Activated CD8-positive, alpha-beta memory T cell treated with anti-CD3 and anti-CD28 coated beads, Interleukin-2, amount 10 ng/mL, durations not matched to agents 7 days and 5 days (primary cell): ENCODE data around the gene HNRNPA2B1. TPM values are rescaled to one million over a fixed set of nuclear protein-coding genes. Genes with fewer than 3 reads are reported as not detected.
"Not testable (repeated sequence)": the region's sequence is repeated elsewhere in the genome, so short reads cannot be mapped to it uniquely, and the experiment has no call there.

Source experiments
- ATAC-seq: fragments of 150-1000 bp; cut with Tn5 transposase; one replicate; pipeline ENCODE4 v1.10.0; 2021; ENCODE audit warnings: moderate library complexity
- CTCF ChIA-PET: fragments of 350-600 bp; sonication (Branson Sonifier 250); formaldehyde crosslinking; loops from one replicate; lab custom pipeline; 2021; ENCODE audit warnings: antibody characterized with exemption; lab: Charles Lee
- DNase-seq: peaks from one replicate; pipeline ENCODE4 v3.0.0-alpha.2; 2020
- H3K27ac Mint-ChIP-seq: one replicate; pipeline ENCODE4 v1.8.0; 2021; ENCODE audit warnings: mild to moderate bottlenecking, mixed read lengths
- H3K27me3 Mint-ChIP-seq: one replicate; pipeline ENCODE4 v1.8.0; 2021; ENCODE audit warnings: mixed read lengths
- H3K36me3 Mint-ChIP-seq: one replicate; pipeline ENCODE4 v1.8.0; 2021; ENCODE audit warnings: mild to moderate bottlenecking, mixed read lengths
- H3K4me1 Mint-ChIP-seq: one replicate; pipeline ENCODE4 v1.8.0; 2021; ENCODE audit warnings: mixed read lengths
- H3K4me3 Mint-ChIP-seq: one replicate; pipeline ENCODE4 v1.8.0; 2021; ENCODE audit warnings: mild to moderate bottlenecking, moderate library complexity, mixed read lengths
- H3K9me3 Mint-ChIP-seq: one replicate; pipeline ENCODE4 v1.8.0; 2022; ENCODE audit warnings: low read depth, mixed read lengths
- total RNA-seq, 2 experiments: library from RNA; stranded (reverse); gene quantifications; one replicate each; pipeline ENCODE4 v1.2.3, GENCODE V29; 2021

The HNRNPA2B1 gene
- total RNA-seq, 2 experiments from 2014 or later = 768 to 857 TPM

GRCh38 chr7:26186364-26187311, 13.9 kb downstream of the HNRNPA2B1 start:
- CTCF ChIA-PET = interaction anchor here (0.8 to 3.0 kb wide), 8 partner anchors 9 to 183 kb away, joined by 3 to 22 read pairs (median 5); no protein-coding TSS in a partner anchor
- H3K36me3 Mint-ChIP-seq = peaks cover 70% of the 10 kb centered on the region
- ATAC-seq = no peak

GRCh38 chr7:26185844-26186180, 14.7 kb downstream of the HNRNPA2B1 start:
- Mint-ChIP-seq H3K27me3 (no peaks in the 10 kb centered on the region), H3K27ac (peak overlapping the region; percentile 82), H3K4me1 (peaks cover 61% of the 10 kb centered on the region), H3K36me3 (peaks cover 63% of the 10 kb centered on the region), H3K9me3 (no peaks in the 10 kb centered on the region), H3K4me3 (no peak overlapping the region)
- CTCF ChIA-PET = interaction anchor here (1.0 to 1.3 kb wide), 2 partner anchors 9 to 28 kb away, joined by 3 to 4 read pairs; no protein-coding TSS in a partner anchor
- ATAC-seq = peak; percentile 4
- no peak for DNase-seq

More at GRCh38 chr7:26186364-26187311, 13.9 kb downstream of the HNRNPA2B1 start:
- H3K9me3 Mint-ChIP-seq = no peaks in the 10 kb centered on the region
- no peaks in the 10 kb centered on the region for H3K27me3 Mint-ChIP-seq
- H3K4me3 Mint-ChIP-seq = no peak overlapping the region
- no peak for DNase-seq
- H3K4me1 Mint-ChIP-seq = peaks cover 66% of the 10 kb centered on the region
- H3K27ac Mint-ChIP-seq = peak overlapping the region; percentile 81

DNA sequence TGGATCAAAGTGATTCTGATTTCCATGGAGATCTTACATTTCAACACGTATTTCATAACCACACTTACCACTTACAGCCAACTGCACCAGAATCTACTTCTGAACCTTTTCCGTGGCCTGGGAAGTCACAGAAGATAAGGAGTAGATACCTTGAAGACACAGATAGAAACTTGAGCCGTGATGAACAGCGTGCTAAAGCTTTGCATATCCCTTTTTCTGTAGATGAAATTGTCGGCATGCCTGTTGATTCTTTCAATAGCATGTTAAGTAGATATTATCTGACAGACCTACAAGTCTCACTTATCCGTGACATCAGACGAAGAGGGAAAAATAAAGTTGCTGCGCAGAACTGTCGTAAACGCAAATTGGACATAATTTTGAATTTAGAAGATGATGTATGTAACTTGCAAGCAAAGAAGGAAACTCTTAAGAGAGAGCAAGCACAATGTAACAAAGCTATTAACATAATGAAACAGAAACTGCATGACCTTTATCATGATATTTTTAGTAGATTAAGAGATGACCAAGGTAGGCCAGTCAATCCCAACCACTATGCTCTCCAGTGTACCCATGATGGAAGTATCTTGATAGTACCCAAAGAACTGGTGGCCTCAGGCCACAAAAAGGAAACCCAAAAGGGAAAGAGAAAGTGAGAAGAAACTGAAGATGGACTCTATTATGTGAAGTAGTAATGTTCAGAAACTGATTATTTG, 15.3 kb downstream of the HNRNPA2B1 start:
- Mint-ChIP-seq H3K9me3 (no peaks in the 10 kb centered on the region), H3K4me1 (peaks cover 55% of the 10 kb centered on the region), H3K27ac (peak overlapping the region; percentile 82), H3K4me3 (no peak overlapping the region), H3K36me3 (peaks cover 58% of the 10 kb centered on the region), H3K27me3 (no peaks in the 10 kb centered on the region)
- ATAC-seq = peak; percentile 40
- no peak for DNase-seq
- CTCF ChIA-PET = interaction anchor here (0.7 to 1.3 kb wide), 3 partner anchors 9 to 107 kb away, joined by 3 to 4 read pairs (median 3); no protein-coding TSS in a partner anchor

DNA sequence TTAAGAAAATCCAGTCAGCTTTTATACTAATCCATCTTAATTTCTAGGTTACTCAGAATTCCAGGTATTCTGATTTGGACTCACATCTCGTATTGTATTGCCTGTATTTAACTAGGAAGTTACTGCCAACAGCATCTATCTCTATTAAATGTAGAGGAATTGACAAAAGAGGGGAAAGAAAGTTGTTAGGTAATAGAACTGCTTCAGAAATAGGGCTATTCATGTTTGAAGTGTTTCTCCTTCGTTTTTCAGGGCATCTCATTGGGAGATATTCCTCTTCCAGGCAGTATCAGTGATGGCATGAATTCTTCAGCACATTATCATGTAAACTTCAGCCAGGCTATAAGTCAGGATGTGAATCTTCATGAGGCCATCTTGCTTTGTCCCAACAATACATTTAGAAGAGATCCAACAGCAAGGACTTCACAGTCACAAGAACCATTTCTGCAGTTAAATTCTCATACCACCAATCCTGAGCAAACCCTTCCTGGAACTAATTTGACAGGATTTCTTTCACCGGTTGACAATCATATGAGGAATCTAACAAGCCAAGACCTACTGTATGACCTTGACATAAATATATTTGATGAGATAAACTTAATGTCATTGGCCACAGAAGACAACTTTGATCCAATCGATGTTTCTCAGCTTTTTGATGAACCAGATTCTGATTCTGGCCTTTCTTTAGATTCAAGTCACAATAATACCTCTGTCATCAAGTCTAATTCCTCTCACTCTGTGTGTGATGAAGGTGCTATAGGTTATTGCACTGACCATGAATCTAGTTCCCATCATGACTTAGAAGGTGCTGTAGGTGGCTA, 16.1 kb downstream of the HNRNPA2B1 start:
- H3K36me3 Mint-ChIP-seq = peaks cover 53% of the 10 kb centered on the region

GRCh38 chr7:26183545-26184280, 16.8 kb downstream of the HNRNPA2B1 start:
- no peak overlapping the region for H3K4me3 Mint-ChIP-seq
- CTCF ChIA-PET = interaction anchor here (1.1 to 1.5 kb wide), 3 partner anchors 9 to 101 kb away, joined by 3 read pairs; no protein-coding TSS in a partner anchor
- H3K27me3 Mint-ChIP-seq = no peaks in the 10 kb centered on the region
- H3K27ac Mint-ChIP-seq = peak overlapping the region; percentile 82
- DNase-seq (no peak), ATAC-seq (no peak)
- peaks cover 46% of the 10 kb centered on the region for H3K4me1 Mint-ChIP-seq
- no peaks in the 10 kb centered on the region for H3K9me3 Mint-ChIP-seq
- peaks cover 47% of the 10 kb centered on the region for H3K36me3 Mint-ChIP-seq

More for the DNA sequence above, 16.1 kb downstream of the HNRNPA2B1 start:
- CTCF ChIA-PET = interaction anchor here (0.7 to 1.5 kb wide), 5 partner anchors 8 to 106 kb away, joined by 3 to 4 read pairs (median 3); no protein-coding TSS in a partner anchor
- not testable (repeated sequence) for DNase-seq, H3K27me3 Mint-ChIP-seq, ATAC-seq, H3K9me3 Mint-ChIP-seq, H3K4me3 Mint-ChIP-seq
- Mint-ChIP-seq H3K27ac (peak overlapping the region; percentile 82), H3K4me1 (peaks cover 52% of the 10 kb centered on the region)

GRCh38 chr7:26182706-26183105, 17.8 kb downstream of the HNRNPA2B1 start:
- Mint-ChIP-seq H3K4me3 (no peak overlapping the region), H3K36me3 (peaks cover 41% of the 10 kb centered on the region), H3K9me3 (no peaks in the 10 kb centered on the region), H3K27me3 (no peaks in the 10 kb centered on the region), H3K27ac (peak overlapping the region; percentile 32), H3K4me1 (peaks cover 46% of the 10 kb centered on the region)
- no peak for ATAC-seq
- DNase-seq = no peak
- CTCF ChIA-PET = interaction anchor here (1.1 to 1.5 kb wide), 4 partner anchors 10 to 100 kb away, joined by 3 to 4 read pairs (median 3); no protein-coding TSS in a partner anchor

DNA sequence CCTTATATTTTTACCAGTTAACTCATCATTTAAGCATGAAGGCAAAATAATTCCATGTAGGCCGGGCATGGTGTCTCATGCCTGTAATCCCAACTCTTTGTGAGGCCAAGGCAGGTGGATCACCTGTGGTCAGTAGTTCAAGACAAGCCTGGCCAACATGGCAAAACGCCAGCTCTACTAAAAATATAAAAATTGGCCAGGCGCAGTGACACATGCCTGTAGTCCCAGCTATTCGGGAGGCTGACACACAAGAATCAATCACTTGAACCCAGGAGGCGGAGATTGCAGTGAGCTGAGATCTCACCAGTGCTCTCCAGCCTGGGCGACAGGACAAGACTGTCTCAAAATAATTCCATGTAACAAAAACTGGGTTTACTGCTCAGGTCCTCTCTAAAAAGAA, 18.3 kb downstream of the HNRNPA2B1 start:
- Mint-ChIP-seq H3K4me3 (no peak overlapping the region), H3K27ac (peak overlapping the region; percentile 32), H3K9me3 (no peaks in the 10 kb centered on the region), H3K36me3 (peaks cover 38% of the 10 kb centered on the region), H3K27me3 (no peaks in the 10 kb centered on the region), H3K4me1 (peaks cover 46% of the 10 kb centered on the region)
- DNase-seq (no peak), ATAC-seq (no peak)
- CTCF ChIA-PET = interaction anchor here (1.3 kb wide), 1 partner anchor 26 kb away, joined by 4 read pairs; no protein-coding TSS in a partner anchor

DNA sequence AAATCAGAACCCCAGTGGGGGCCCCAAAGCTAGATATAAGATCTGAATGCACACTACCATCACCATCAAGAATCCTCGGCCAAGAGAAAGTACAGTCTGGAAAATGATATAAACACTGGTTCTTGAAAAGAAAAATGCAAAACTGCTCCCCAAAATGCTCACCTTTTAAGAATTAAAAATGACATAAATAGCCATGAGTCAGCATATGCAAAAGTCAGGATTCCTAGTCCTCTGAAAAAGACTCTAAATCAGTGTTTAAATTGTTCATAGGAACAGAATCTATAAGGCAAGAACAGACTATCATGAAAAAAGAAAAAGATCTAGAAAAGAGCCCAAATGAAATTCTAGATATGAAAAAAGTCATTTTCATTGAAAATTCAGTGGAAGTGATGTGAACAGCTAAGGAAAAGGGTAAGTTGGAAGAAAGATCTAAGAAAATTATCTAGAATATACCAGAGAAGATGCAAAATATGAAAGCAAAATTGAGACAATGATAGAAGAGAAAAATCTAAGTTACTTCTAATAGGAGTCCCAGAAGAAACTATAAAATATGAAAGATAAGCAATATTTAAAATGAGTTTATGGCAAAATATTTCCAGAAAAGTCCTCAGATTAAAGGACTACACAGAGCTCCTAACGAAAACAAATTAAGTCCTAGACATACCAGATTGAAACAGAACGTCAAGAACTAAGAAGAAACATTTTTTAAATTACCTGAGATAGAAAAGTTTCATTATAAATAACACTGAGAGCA, 18.9 kb downstream of the HNRNPA2B1 start:
- no peak for DNase-seq
- Mint-ChIP-seq H3K9me3 (no peaks in the 10 kb centered on the region), H3K36me3 (peaks cover 35% of the 10 kb centered on the region), H3K4me3 (no peak overlapping the region), H3K27ac (peak overlapping the region; percentile 64), H3K27me3 (no peaks in the 10 kb centered on the region), H3K4me1 (peaks cover 43% of the 10 kb centered on the region)
- CTCF ChIA-PET = interaction anchor here (1.3 to 1.6 kb wide), 2 partner anchors 11 to 26 kb away, joined by 4 read pairs; no protein-coding TSS in a partner anchor
- ATAC-seq = no peak

DNA sequence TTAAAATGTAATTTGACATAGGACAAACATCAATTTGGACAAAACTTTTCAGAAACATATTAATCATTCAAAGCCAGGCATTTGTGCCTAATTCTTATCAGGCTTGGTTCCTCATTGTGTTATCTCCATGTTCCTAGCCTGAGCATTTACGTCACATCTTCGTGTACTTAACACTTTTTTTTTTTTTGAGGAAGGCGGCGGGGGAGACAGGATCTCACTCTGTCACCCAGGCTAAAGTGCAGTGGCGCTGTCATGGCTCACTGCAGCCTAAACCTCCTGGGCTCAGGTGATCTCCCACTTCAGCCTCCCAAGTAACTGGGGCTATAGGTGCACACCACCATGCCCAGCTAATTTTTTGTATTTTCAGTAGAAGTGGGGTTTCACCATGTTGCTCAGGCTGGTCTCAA, 19.8 kb downstream of the HNRNPA2B1 start:
- H3K36me3 Mint-ChIP-seq = peaks cover 31% of the 10 kb centered on the region
- ATAC-seq = no peak
- no peak overlapping the region for H3K4me3 Mint-ChIP-seq
- no peaks in the 10 kb centered on the region for H3K27me3 Mint-ChIP-seq
- H3K9me3 Mint-ChIP-seq = no peaks in the 10 kb centered on the region
- CTCF ChIA-PET = interaction anchor here (0.6 to 4.1 kb wide), 7 partner anchors 9 to 104 kb away, joined by 3 to 17 read pairs (median 3); no protein-coding TSS in a partner anchor
- DNase-seq = no peak
- H3K27ac Mint-ChIP-seq = peak overlapping the region; percentile 29
- peaks cover 39% of the 10 kb centered on the region for H3K4me1 Mint-ChIP-seq

GRCh38 chr7:26179826-26180497, 20.6 kb downstream of the HNRNPA2B1 start:
- Mint-ChIP-seq H3K36me3 (peaks cover 23% of the 10 kb centered on the region), H3K9me3 (no peaks in the 10 kb centered on the region), H3K27ac (peak overlapping the region; percentile 25), H3K27me3 (no peaks in the 10 kb centered on the region), H3K4me3 (no peak overlapping the region), H3K4me1 (peaks cover 30% of the 10 kb centered on the region)
- CTCF ChIA-PET = interaction anchor here (0.6 to 4.1 kb wide), 10 partner anchors 10 to 105 kb away, joined by 3 to 17 read pairs (median 4); partner anchors contain the start of gene NFE2L3
- no peak for ATAC-seq
- no peak for DNase-seq

GRCh38 chr7:26179422-26179821, 21.1 kb downstream of the HNRNPA2B1 start:
- no peak for ATAC-seq
- peaks cover 28% of the 10 kb centered on the region for H3K4me1 Mint-ChIP-seq
- DNase-seq = no peak
- no peak overlapping the region for H3K4me3 Mint-ChIP-seq
- no peaks in the 10 kb centered on the region for H3K27me3 Mint-ChIP-seq
- peaks cover 17% of the 10 kb centered on the region for H3K36me3 Mint-ChIP-seq
- no peak overlapping the region for H3K27ac Mint-ChIP-seq
- H3K9me3 Mint-ChIP-seq = no peaks in the 10 kb centered on the region
- CTCF ChIA-PET = interaction anchor here (0.6 to 4.1 kb wide), 8 partner anchors 12 to 105 kb away, joined by 3 to 17 read pairs (median 4); partner anchors contain the start of gene NFE2L3
